K562 (cell line): ENCODE results near the gene ZNF324B. TPM values are rescaled to one million over a fixed set of nuclear protein-coding genes. Genes with fewer than 3 reads are reported as not detected.
A peak's percentile ranks its signal among the peaks of the same experiment; 100 is the strongest.

Source experiments
- ARID1B ChIP-seq: fragments of 450-650 bp; IDR thresholded peaks from 2 replicates; pipeline ENCODE4 v1.6.1; 2016; ENCODE audit warnings: antibody characterized with exemption, mild to moderate bottlenecking, inconsistent platforms
- BRD4 ChIP-seq: fragments of 200-600 bp; sonication (generic); IDR thresholded peaks from 2 replicates; pipeline ENCODE4 v1.6.1; 2017; ENCODE audit warnings: inconsistent platforms
- DPF2 ChIP-seq: fragments of 450-650 bp; IDR thresholded peaks from 2 replicates; pipeline ENCODE4 v1.6.1; 2016
- POLR2G ChIP-seq: fragments of 200-400 bp; formaldehyde crosslinking; IDR thresholded peaks from 2 replicates; pipeline ENCODE4 v1.6.1; 2017; ENCODE audit warnings: low read depth, mild to moderate bottlenecking, antibody characterized with exemption, low read length, moderate library complexity
- RBBP5 ChIP-seq: fragments of 200-600 bp; sonication (generic); IDR thresholded peaks from 2 replicates; pipeline ENCODE4 v1.6.1; 2012; ENCODE audit warnings: borderline replicate concordance, mild to moderate bottlenecking, low read length, control low read depth, inconsistent platforms; ENCODE audit not compliant: insufficient read depth, poor library complexity, severe bottlenecking
- TCFL5 ChIP-seq: fragments of 250-450 bp; sonication (Bioruptor Pico); conservative IDR thresholded peaks from 2 replicates; pipeline ENCODE4 v1.6.1; 2021; ENCODE audit warnings: mild to moderate bottlenecking, moderate library complexity, matching md5 sums
- ZNF592 ChIP-seq: fragments of 450-650 bp; IDR thresholded peaks from 2 replicates; pipeline ENCODE4 v1.6.1; 2017; ENCODE audit warnings: antibody characterized with exemption, mild to moderate bottlenecking
- polyA plus RNA-seq, 8 experiments: library from polyadenylated mRNA; depleted of rRNA in 4 of 8; stranded (reverse) in 5 of 8; unstranded in 3 of 8; fragments of >200 nt; fragmentation: Nextera tagmentation in 2 of 8; fragmentation: Illumina TruSeq in 1 of 8; extraction: Ambion mirVana in 2 of 8; extraction: Trizol in 1 of 8; gene quantifications; 2 replicates each; pipeline versions ENCODE4 v1.2.1 to v1.2.3, GENCODE V29; 2011 to 2014; ENCODE audit warnings: inconsistent platforms in 1 of 8, missing spikeins in 1 of 8
- total RNA-seq, 7 experiments: library from RNA; depleted of rRNA in 6 of 7; stranded (reverse); fragments of >200 nt in 6 of 7; fragmentation: Illumina TruSeq in 2 of 7; extraction: Trizol in 2 of 7; gene quantifications; 2 replicates each; pipeline versions ENCODE4 v1.2.1 to v1.2.3, GENCODE V29; 2011 to 2021; ENCODE audit warnings: low replicate concordance in 1 of 7

The ZNF324B gene
- total and polyA plus RNA-seq, 9 of the 15 experiments (the other 6 are each of a cell fraction or from before 2014, with no cell fraction given): 0.20 to 13.5 (median 5.7) TPM

- no peak for TF ChIP-seq POLR2G
- peak; percentile 46; the same call in 1 of the 2 replicates for TF ChIP-seq DPF2
- no peak for TF ChIP-seq TCFL5 (CRISPR knock-in tag)
- TF ChIP-seq RBBP5: no peak
- peak; percentile 40; the same call in 1 of the 2 replicates for TF ChIP-seq BRD4
- peak; percentile 41; the same call in 1 of the 2 replicates for TF ChIP-seq ZNF592
- TF ChIP-seq ARID1B: peak; percentile 29; the same call in 1 of the 2 replicates
- TF ChIP-seq, all 486 proteins: peak for 20
Measured at GRCh38 chr19:58407658-58408151, 43.7 kb upstream of the ZNF324B start (continued).
